WTC11 (cell line): Measurements from ENCODE around the gene HMBS. TPM values are rescaled to one million over a fixed set of nuclear protein-coding genes. Genes with fewer than 3 reads are reported as not detected.

ENCODE experiments used
- ATAC-seq: fragments of 200-7000 bp; cut with Tn5 transposase; 2 replicates; pipeline ENCODE4 v1.10.0; 2021; ENCODE audit warnings: mild to moderate bottlenecking, moderate library complexity
- CTCF ChIA-PET: fragments of 300-600 bp; sonication (Branson Sonifier 250); formaldehyde crosslinking; loops from one replicate; lab custom pipeline; 2021; ENCODE audit warnings: antibody characterized with exemption; lab: Charles Lee
- POLR2A ChIA-PET: fragments of 350-600 bp; sonication (Branson Sonifier 250); formaldehyde crosslinking; loops from one replicate; lab custom pipeline; 2021; ENCODE audit warnings: antibody characterized with exemption; lab: Charles Lee
- DNase-seq: peaks from one replicate; pipeline ENCODE4 v3.0.0; 2021; ENCODE audit warnings: low spot score
- H3K27ac Mint-ChIP-seq: 2 replicates; pipeline ENCODE4 v1.8.0; 2021; ENCODE audit warnings: mixed read lengths
- H3K27me3 Mint-ChIP-seq: 2 replicates; pipeline ENCODE4 v1.8.0; 2021; ENCODE audit warnings: low read depth, mild to moderate bottlenecking, moderate library complexity, mixed read lengths
- H3K36me3 Mint-ChIP-seq: 2 replicates; pipeline ENCODE4 v1.8.0; 2021; ENCODE audit warnings: mixed read lengths
- H3K4me1 Mint-ChIP-seq: 2 replicates; pipeline ENCODE4 v1.8.0; 2022; ENCODE audit warnings: mixed read lengths
- H3K4me3 Mint-ChIP-seq: 2 replicates; pipeline ENCODE4 v1.8.0; 2021; ENCODE audit warnings: mild to moderate bottlenecking, moderate library complexity, mixed read lengths
- H3K9me3 Mint-ChIP-seq: 2 replicates; pipeline ENCODE4 v1.8.0; 2021; ENCODE audit warnings: mixed read lengths
- ATF3 ChIP-seq: sonication (generic); formaldehyde crosslinking; conservative IDR thresholded peaks from 2 replicates; pipeline ENCODE4 v1.8.1; 2022; ENCODE audit warnings: mild to moderate bottlenecking, missing genetic modification reagents
- ESRRA ChIP-seq: sonication (generic); formaldehyde crosslinking; IDR thresholded peaks from 2 replicates; pipeline ENCODE4 v1.8.1; 2022; ENCODE audit warnings: mild to moderate bottlenecking, missing genetic modification reagents, borderline replicate concordance
- GABPB1 ChIP-seq: sonication (generic); formaldehyde crosslinking; IDR thresholded peaks from 2 replicates; pipeline ENCODE4 v1.8.1; 2023; ENCODE audit warnings: mild to moderate bottlenecking, missing genetic modification reagents
- GTF2I ChIP-seq: fragments of 250-450 bp; sonication (Bioruptor Pico); conservative IDR thresholded peaks from 2 replicates; pipeline ENCODE4 v1.4.0; 2021; ENCODE audit warnings: mild to moderate bottlenecking
- JUN ChIP-seq: sonication (generic); formaldehyde crosslinking; IDR thresholded peaks from 2 replicates; pipeline ENCODE4 v1.8.0; 2023; ENCODE audit warnings: mild to moderate bottlenecking, missing genetic modification reagents
- KAT7 ChIP-seq: sonication (generic); formaldehyde crosslinking; IDR thresholded peaks from 2 replicates; pipeline ENCODE4 v1.8.1; 2023; ENCODE audit warnings: missing genetic modification reagents, mild to moderate bottlenecking, borderline replicate concordance
- NR2C2 ChIP-seq: sonication (generic); formaldehyde crosslinking; IDR thresholded peaks from 2 replicates; pipeline ENCODE4 v1.8.0; 2022; ENCODE audit warnings: mild to moderate bottlenecking, missing genetic modification reagents
- NR3C1 ChIP-seq: sonication (generic); formaldehyde crosslinking; conservative IDR thresholded peaks from 2 replicates; pipeline ENCODE4 v1.8.1; 2023; ENCODE audit warnings: low read depth, mild to moderate bottlenecking, missing genetic modification reagents
- OVOL2 ChIP-seq: fragments of 250-450 bp; sonication (Bioruptor Pico); IDR thresholded peaks from 2 replicates; pipeline ENCODE4 v1.9.0; 2021; ENCODE audit warnings: mild to moderate bottlenecking, borderline replicate concordance
- RELA ChIP-seq: sonication (generic); formaldehyde crosslinking; IDR thresholded peaks from 2 replicates; pipeline ENCODE4 v1.8.1; 2022; ENCODE audit warnings: missing genetic modification reagents, mild to moderate bottlenecking, borderline replicate concordance
- SMAD3 ChIP-seq: sonication (generic); formaldehyde crosslinking; IDR thresholded peaks from 2 replicates; pipeline ENCODE4 v1.8.0; 2022; ENCODE audit warnings: missing genetic modification reagents, mild to moderate bottlenecking, borderline replicate concordance
- TEAD1 ChIP-seq: sonication (generic); formaldehyde crosslinking; IDR thresholded peaks from 2 replicates; pipeline ENCODE4 v1.8.0; 2022; ENCODE audit warnings: mild to moderate bottlenecking, missing genetic modification reagents
- USF1 ChIP-seq: sonication (generic); formaldehyde crosslinking; IDR thresholded peaks from 2 replicates; pipeline ENCODE4 v1.8.0; 2022; ENCODE audit warnings: mild to moderate bottlenecking, missing genetic modification reagents
- USF2 ChIP-seq: sonication (generic); formaldehyde crosslinking; IDR thresholded peaks from 2 replicates; pipeline ENCODE4 v1.8.1; 2023; ENCODE audit warnings: mild to moderate bottlenecking, missing genetic modification reagents, moderate library complexity
- ZBTB43 ChIP-seq: sonication (generic); formaldehyde crosslinking; IDR thresholded peaks from 2 replicates; pipeline ENCODE4 v1.8.1; 2023; ENCODE audit warnings: mild to moderate bottlenecking, missing genetic modification reagents
- ZNF281 ChIP-seq: sonication (generic); formaldehyde crosslinking; IDR thresholded peaks from 2 replicates; pipeline ENCODE4 v1.8.0; 2023; ENCODE audit warnings: mild to moderate bottlenecking, missing genetic modification reagents
- ZNF416 ChIP-seq: fragments of 250-450 bp; sonication (Bioruptor Pico); IDR thresholded peaks from 2 replicates; pipeline ENCODE4 v1.9.0; 2021; ENCODE audit warnings: mild to moderate bottlenecking, inconsistent platforms
- ZNF532 ChIP-seq: fragments of 250-450 bp; sonication (Bioruptor Pico); IDR thresholded peaks from 2 replicates; pipeline ENCODE4 v1.9.0; 2021; ENCODE audit warnings: mild to moderate bottlenecking, borderline replicate concordance
- total RNA-seq: library from RNA; stranded (reverse); gene quantifications from 3 replicates; pipeline ENCODE4 v1.2.3, GENCODE V29; 2021

The HMBS gene
- total RNA-seq, 1 experiment from 2014 or later = 62.3 TPM

- TF ChIP-seq GABPB1 (CRISPR knock-in tag) = peak; percentile 77
Measured at GRCh38 chr11:119121008-119121810, 36.5 kb downstream of the HMBS start, which contains the start of gene HINFP (continued).

GRCh38 chr11:119121811-119122124, 37.1 kb downstream of the HMBS start:
- DNase-seq = no peak
- ChIA-PET POLR2A (interaction anchor here (0.7 to 1.0 kb wide), 6 partner anchors 12 to 81 kb away, joined by 3 to 7 read pairs (median 5); partner anchors contain the start of genes C2CD2L and HMBS), CTCF (interaction anchor here (0.7 to 2.0 kb wide), 14 partner anchors 10 to 259 kb away, joined by 3 to 11 read pairs (median 4); partner anchors contain the start of gene NLRX1)
- H3K9me3 Mint-ChIP-seq = no peaks in the 10 kb centered on the region
- peak overlapping the region; percentile 97 for H3K4me3 Mint-ChIP-seq
- peak; percentile 6; the same call in 1 of the 2 replicates for TF ChIP-seq SMAD3 (CRISPR knock-in tag)
- TF ChIP-seq NR2C2 (CRISPR knock-in tag) = no peak
- no peak for TF ChIP-seq ATF3
- no peak for TF ChIP-seq USF2
- TF ChIP-seq GTF2I (CRISPR knock-in tag) = no peak
- no peak for TF ChIP-seq ZNF532 (CRISPR knock-in tag)
- TF ChIP-seq ESRRA (CRISPR knock-in tag) = no peak
- no peak for TF ChIP-seq OVOL2 (CRISPR knock-in tag)
- no peak for TF ChIP-seq ZNF416 (CRISPR knock-in tag)
- TF ChIP-seq JUN = 0 out of 2 replicates have a peak, but pooled peaks have one; percentile 34
- no peak for TF ChIP-seq ZBTB43 (CRISPR knock-in tag)
- 0 out of 2 replicates have a peak, but pooled peaks have one; percentile 5 for TF ChIP-seq TEAD1 (CRISPR knock-in tag)
- TF ChIP-seq NR3C1 (CRISPR knock-in tag) = no peak
- no peak for TF ChIP-seq RELA
- no peak for TF ChIP-seq KAT7 (CRISPR knock-in tag)
- TF ChIP-seq, all 79 proteins: peak for 3
- ATAC-seq = no peak
- H3K36me3 Mint-ChIP-seq = peaks cover 11% of the 10 kb centered on the region
- peaks cover 19% of the 10 kb centered on the region for H3K4me1 Mint-ChIP-seq
- peak overlapping the region; percentile 96 for H3K27ac Mint-ChIP-seq
- H3K27me3 Mint-ChIP-seq = no peaks in the 10 kb centered on the region; the same call in 1 of the 2 replicates

- DNase-seq (no peak), ATAC-seq (no peak)
- TF ChIP-seq USF1 (CRISPR knock-in tag) (no peak), ZNF281 (CRISPR knock-in tag) (no peak), ESRRA (CRISPR knock-in tag) (no peak)
- no peak overlapping the region for H3K27ac Mint-ChIP-seq
- H3K4me1 Mint-ChIP-seq = peaks cover 11% of the 10 kb centered on the region
- no peaks in the 10 kb centered on the region for H3K9me3 Mint-ChIP-seq
- POLR2A ChIA-PET = no interaction called here
- CTCF ChIA-PET = interaction anchor here (0.8 to 2.0 kb wide), 5 partner anchors 19 to 212 kb away, joined by 3 to 8 read pairs (median 3); a partner anchor contains a TSS
- peaks cover 28% of the 10 kb centered on the region for H3K36me3 Mint-ChIP-seq
- H3K4me3 Mint-ChIP-seq = no peak overlapping the region
- H3K27me3 Mint-ChIP-seq = no peaks in the 10 kb centered on the region; the same call in 1 of the 2 replicates
Measured at GRCh38 chr11:119125821-119126220, 41.1 kb downstream of the HMBS start.
